Activated CD8-positive, alpha-beta T cell treated with anti-CD3 and anti-CD28 coated beads, Interleukin-2, amount 10 ng/mL, durations not matched to agents 7 days and 5 days (primary cell): ENCODE data around the gene FNIP2. TPM values are rescaled to one million over a fixed set of nuclear protein-coding genes. Genes with fewer than 3 reads are reported as not detected.
"Not testable (repeated sequence)": the region's sequence is repeated elsewhere in the genome, so short reads cannot be mapped to it uniquely, and the experiment has no call there.

Source experiments
- ATAC-seq: fragments of 150-1000 bp; cut with Tn5 transposase; one replicate; pipeline ENCODE4 v1.10.0; 2021; ENCODE audit warnings: moderate library complexity
- CTCF ChIA-PET: fragments of 350-600 bp; sonication (Branson Sonifier 250); formaldehyde crosslinking; loops from one replicate; lab custom pipeline; 2021; ENCODE audit warnings: antibody characterized with exemption; lab: Charles Lee
- POLR2A ChIA-PET: fragments of 350-600 bp; sonication (Branson Sonifier 250); formaldehyde crosslinking; loops from one replicate; lab custom pipeline; 2021; ENCODE audit warnings: antibody characterized with exemption; lab: Charles Lee
- DNase-seq: peaks from one replicate; pipeline ENCODE4 v3.0.0-alpha.2; 2020
- H3K27ac Mint-ChIP-seq: one replicate; pipeline ENCODE4 v1.8.0; 2021; ENCODE audit warnings: mild to moderate bottlenecking, mixed read lengths
- H3K27me3 Mint-ChIP-seq: one replicate; pipeline ENCODE4 v1.8.0; 2021; ENCODE audit warnings: low read depth, mixed read lengths
- H3K36me3 Mint-ChIP-seq: one replicate; pipeline ENCODE4 v1.8.0; 2021; ENCODE audit warnings: low read depth, mixed read lengths
- H3K4me1 Mint-ChIP-seq: one replicate; pipeline ENCODE4 v1.8.0; 2021; ENCODE audit warnings: low read depth, mixed read lengths
- H3K4me3 Mint-ChIP-seq: one replicate; pipeline ENCODE4 v1.8.0; 2021; ENCODE audit warnings: mild to moderate bottlenecking, mixed read lengths
- H3K9me3 Mint-ChIP-seq: one replicate; pipeline ENCODE4 v1.8.0; 2022; ENCODE audit warnings: mixed read lengths; ENCODE audit not compliant: insufficient read depth
- total RNA-seq, 2 experiments: library from RNA; stranded (reverse); gene quantifications; one replicate each; pipeline ENCODE4 v1.2.3, GENCODE V29; 2021

FNIP2 gene
- total RNA-seq, 2 experiments from 2014 or later = 13.1 to 13.7 TPM

DNA sequence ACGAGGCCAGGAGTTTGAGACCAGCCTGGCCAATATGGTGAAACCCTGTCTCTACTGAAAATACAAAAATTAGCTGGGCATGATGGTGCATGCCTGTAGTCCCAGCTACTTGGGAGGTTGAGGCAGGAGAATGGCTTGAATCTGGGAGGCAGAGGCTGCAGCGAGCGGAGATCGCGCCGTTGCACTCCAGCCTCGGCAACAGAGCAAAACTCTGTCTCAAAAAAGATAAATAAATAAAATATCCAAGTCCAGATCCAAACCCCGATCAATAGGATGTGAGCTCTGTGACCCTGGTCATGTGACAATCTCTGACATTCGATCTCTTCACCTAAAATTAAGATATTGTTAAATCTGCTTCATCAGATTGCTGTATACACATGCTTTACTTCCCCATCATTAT, 187.5 kb downstream of the FNIP2 start:
- POLR2A ChIA-PET, DNase-seq: not testable (repeated sequence)
- H3K9me3 Mint-ChIP-seq = peaks cover 15% of the 10 kb centered on the region

DNA sequence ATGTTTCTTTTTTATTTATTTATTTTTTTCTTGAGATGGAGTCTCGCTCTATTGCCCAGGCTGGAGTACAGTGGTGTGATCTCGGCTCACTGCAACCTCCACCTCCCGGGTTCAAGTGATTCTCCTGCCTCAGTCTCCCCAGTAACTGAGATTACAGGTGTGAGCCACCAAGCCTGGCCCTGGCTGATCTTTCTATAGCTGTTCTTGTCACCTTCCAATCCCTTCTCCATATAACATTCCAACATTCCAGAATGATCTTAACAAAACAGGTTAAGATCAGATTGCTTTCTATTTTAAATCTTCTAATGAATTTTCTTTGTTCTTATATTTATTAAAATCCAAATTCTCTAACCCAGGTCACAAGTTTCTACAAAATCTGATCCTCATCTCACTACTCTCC, 188.1 kb downstream of the FNIP2 start:
- ATAC-seq, POLR2A ChIA-PET, H3K4me3 Mint-ChIP-seq, DNase-seq, H3K36me3 Mint-ChIP-seq, H3K27me3 Mint-ChIP-seq, H3K27ac Mint-ChIP-seq, H3K4me1 Mint-ChIP-seq, H3K9me3 Mint-ChIP-seq: not testable (repeated sequence)
- CTCF ChIA-PET = interaction anchor here (1.0 kb wide), 1 partner anchor 26 kb away, joined by 3 read pairs; no protein-coding TSS in a partner anchor

More for the DNA sequence above, 187.5 kb downstream of the FNIP2 start:
- H3K27me3 Mint-ChIP-seq, H3K4me1 Mint-ChIP-seq, ATAC-seq, H3K27ac Mint-ChIP-seq, H3K4me3 Mint-ChIP-seq, H3K36me3 Mint-ChIP-seq, CTCF ChIA-PET: not testable (repeated sequence)

Other genes with a start within 250 kb of the FNIP2 start
- gene RXFP1, start 247.1 kb upstream of the FNIP2 start, total RNA-seq = not detected
- gene C4orf46, start 97.1 kb upstream of the FNIP2 start, total RNA-seq = 10 to 100 TPM; 16.0 to 17.7 TPM
- 10 to 100 TPM; 19.5 to 21.2 TPM for gene ETFDH, start 96.7 kb upstream of the FNIP2 start, total RNA-seq
- gene PPID, start 45.6 kb upstream of the FNIP2 start, total RNA-seq = 10 to 100 TPM; 33.9 to 39.8 TPM